Right lobe of liver (tissue), 4 donors: ENCODE results near the gene CDON.

Source experiments
- POLR2A ChIP-seq: fragments of 450-650 bp; IDR thresholded peaks from one replicate; pipeline ENCODE4 v1.6.1; 2017; ENCODE audit warnings: antibody characterized with exemption, mild to moderate bottlenecking
- TF ChIP-seq, protein P1 (sequence below), 4 donors: fragments of 200-600 bp in 3 of 4; fragments of 450-650 bp in 1 of 4; IDR thresholded peaks; one replicate each; pipeline versions ENCODE4 v1.5.1 to v1.8.0; 2016 to 2022; ENCODE audit warnings: antibody characterized with exemption in 4 of 4, mild to moderate bottlenecking in 2 of 4
- donor health status: DM: no; HTN: no; CAD: no.
- donor health status: DM: no; HTN: no; CAD: no.
- donor health status: DM: no; HTN: yes; CAD: no.

GRCh38 chr11:126029237-126029636 is 33.4 kb downstream of the CDON start:
- TF ChIP-seq, protein P1, sequence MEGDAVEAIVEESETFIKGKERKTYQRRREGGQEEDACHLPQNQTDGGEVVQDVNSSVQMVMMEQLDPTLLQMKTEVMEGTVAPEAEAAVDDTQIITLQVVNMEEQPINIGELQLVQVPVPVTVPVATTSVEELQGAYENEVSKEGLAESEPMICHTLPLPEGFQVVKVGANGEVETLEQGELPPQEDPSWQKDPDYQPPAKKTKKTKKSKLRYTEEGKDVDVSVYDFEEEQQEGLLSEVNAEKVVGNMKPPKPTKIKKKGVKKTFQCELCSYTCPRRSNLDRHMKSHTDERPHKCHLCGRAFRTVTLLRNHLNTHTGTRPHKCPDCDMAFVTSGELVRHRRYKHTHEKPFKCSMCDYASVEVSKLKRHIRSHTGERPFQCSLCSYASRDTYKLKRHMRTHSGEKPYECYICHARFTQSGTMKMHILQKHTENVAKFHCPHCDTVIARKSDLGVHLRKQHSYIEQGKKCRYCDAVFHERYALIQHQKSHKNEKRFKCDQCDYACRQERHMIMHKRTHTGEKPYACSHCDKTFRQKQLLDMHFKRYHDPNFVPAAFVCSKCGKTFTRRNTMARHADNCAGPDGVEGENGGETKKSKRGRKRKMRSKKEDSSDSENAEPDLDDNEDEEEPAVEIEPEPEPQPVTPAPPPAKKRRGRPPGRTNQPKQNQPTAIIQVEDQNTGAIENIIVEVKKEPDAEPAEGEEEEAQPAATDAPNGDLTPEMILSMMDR (IDR thresholded peaks at IDR 0.05): no peak
- no peak for TF ChIP-seq POLR2A
